Gastroesophageal sphincter (tissue), 4 donors: ENCODE measurements around the gene PIP5KL1. TPM values are rescaled to one million over a fixed set of nuclear protein-coding genes. Genes with fewer than 3 reads are reported as not detected.

Experiments
- ATAC-seq: fragments of 150-250 bp; one replicate; pipeline ENCODE4 v1.9.1; 2016; ENCODE audit warnings: mild to moderate bottlenecking, moderate library complexity
- H3K27ac ChIP-seq, 4 donors: fragments of 200-600 bp; sonication (generic) in 3 of 4; 1 replicate in 3 of 4; 2 replicates in 1 of 4; pipeline ENCODE4 v1.5.1; 2016 to 2019
- H3K27me3 ChIP-seq: fragments of 200-600 bp; sonication (generic); one replicate; pipeline ENCODE4 v1.5.1; 2019
- H3K36me3 ChIP-seq, 2 donors: fragments of 200-600 bp; sonication (generic); one replicate each; pipeline ENCODE4 v1.5.1; 2019; ENCODE audit warnings: control low read depth in 1 of 2
- H3K4me1 ChIP-seq, 3 donors: fragments of 200-600 bp; sonication (generic); 1 replicate in 2 of 3; 2 replicates in 1 of 3; pipeline ENCODE4 v1.5.1; 2016 to 2019; ENCODE audit warnings: control low read depth in 2 of 3
- H3K4me3 ChIP-seq, 2 donors: fragments of 200-600 bp; sonication (generic); one replicate each; pipeline ENCODE4 v1.5.1; 2019; ENCODE audit warnings: mild to moderate bottlenecking in 1 of 2, moderate library complexity in 1 of 2
- H3K9me3 ChIP-seq, 3 donors: fragments of 200-600 bp; sonication (generic); one replicate each; pipeline ENCODE4 v1.5.1; 2017 to 2019; ENCODE audit warnings: control low read depth in 2 of 3
- EP300 ChIP-seq: sonication (generic); formaldehyde crosslinking; IDR thresholded peaks from one replicate; pipeline ENCODE4 v1.6.1; 2017; ENCODE audit warnings: antibody characterized with exemption, mild to moderate bottlenecking
- POLR2A ChIP-seq, 2 donors: fragments of 450-650 bp; IDR thresholded peaks; one replicate each; pipeline ENCODE4 v1.6.1; 2017; ENCODE audit warnings: antibody characterized with exemption in 2 of 2, mild to moderate bottlenecking in 2 of 2, moderate library complexity in 1 of 2
- POLR2AphosphoS5 ChIP-seq: sonication (generic); formaldehyde crosslinking; IDR thresholded peaks from one replicate; pipeline ENCODE4 v1.6.1; 2017; ENCODE audit warnings: antibody characterized with exemption
- WGBS, 2 donors: methylation state at CpG; one replicate each; pipeline ENCODE4 v1.1.5; 2018; ENCODE audit warnings: low coverage in 1 of 2; 5-methylcytosine and 5-hydroxymethylcytosine counted together
- total RNA-seq, 4 donors: library from RNA; depleted of rRNA; stranded (reverse); fragments of >200 nt; gene quantifications; one replicate each; pipeline ENCODE4 v1.1.0, GENCODE V29; 2016
- TF ChIP-seq, protein P1 (sequence below), 4 experiments: fragments of 200-600 bp in 2 of 4; fragments of 450-650 bp in 2 of 4; sonication (generic) in 1 of 4; IDR thresholded peaks; one replicate each; pipeline ENCODE4 v1.5.1; 2017 to 2019; ENCODE audit warnings: antibody characterized with exemption in 4 of 4, mild to moderate bottlenecking in 2 of 4, moderate library complexity in 2 of 4

The PIP5KL1 gene
- total RNA-seq, 4 donors from 2014 or later, result 0.66 to 3.4 (median 3.1) TPM; not detected in 1

DNA sequence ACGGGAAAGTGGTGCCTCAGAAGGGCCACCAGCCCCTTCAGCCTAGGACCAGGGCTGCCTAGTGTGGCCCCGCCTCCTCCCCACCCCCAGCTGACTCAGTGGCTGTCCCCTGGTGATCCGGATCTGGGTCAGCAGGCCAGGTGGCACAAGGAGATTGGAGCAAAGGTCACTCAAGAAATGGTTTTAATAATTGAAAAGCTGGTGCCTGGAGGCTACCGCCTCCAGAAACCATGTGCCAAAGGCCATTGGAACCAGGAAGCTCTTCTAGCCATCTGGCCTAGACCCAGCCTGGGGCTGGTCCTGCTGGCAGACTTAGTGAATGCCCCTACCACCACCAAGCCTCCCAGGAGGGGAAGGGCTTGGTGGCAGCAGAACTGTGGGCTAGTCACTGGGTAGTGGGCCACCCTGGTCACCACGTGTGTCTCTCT, 15.2 kb downstream of the PIP5KL1 start:
- peaks cover 0 to 42% of the 10 kb centered on the region in 2 donors for H3K36me3 ChIP-seq
- no peaks in the 10 kb centered on the region for H3K27me3 ChIP-seq
- peaks cover 0 to 58% (median 29%) of the 10 kb centered on the region in 3 donors for H3K4me1 ChIP-seq
- peak overlapping the region in 3 of 4 donors; percentile 79 to 83 (median 82) for H3K27ac ChIP-seq
- H3K4me3 ChIP-seq, result peak overlapping the region in 1 of 2 donors; percentile 64
- 100% methylated on average over 1 of the region's 5 CpGs; no CpG with 5 or more reads in 1 of the 2 donors for WGBS, 2 donors
- TF ChIP-seq POLR2A (IDR thresholded peaks at IDR 0.05), result no peak
- TF ChIP-seq EP300, result no peak
- no peak for TF ChIP-seq POLR2AphosphoS5
- TF ChIP-seq, protein P1, sequence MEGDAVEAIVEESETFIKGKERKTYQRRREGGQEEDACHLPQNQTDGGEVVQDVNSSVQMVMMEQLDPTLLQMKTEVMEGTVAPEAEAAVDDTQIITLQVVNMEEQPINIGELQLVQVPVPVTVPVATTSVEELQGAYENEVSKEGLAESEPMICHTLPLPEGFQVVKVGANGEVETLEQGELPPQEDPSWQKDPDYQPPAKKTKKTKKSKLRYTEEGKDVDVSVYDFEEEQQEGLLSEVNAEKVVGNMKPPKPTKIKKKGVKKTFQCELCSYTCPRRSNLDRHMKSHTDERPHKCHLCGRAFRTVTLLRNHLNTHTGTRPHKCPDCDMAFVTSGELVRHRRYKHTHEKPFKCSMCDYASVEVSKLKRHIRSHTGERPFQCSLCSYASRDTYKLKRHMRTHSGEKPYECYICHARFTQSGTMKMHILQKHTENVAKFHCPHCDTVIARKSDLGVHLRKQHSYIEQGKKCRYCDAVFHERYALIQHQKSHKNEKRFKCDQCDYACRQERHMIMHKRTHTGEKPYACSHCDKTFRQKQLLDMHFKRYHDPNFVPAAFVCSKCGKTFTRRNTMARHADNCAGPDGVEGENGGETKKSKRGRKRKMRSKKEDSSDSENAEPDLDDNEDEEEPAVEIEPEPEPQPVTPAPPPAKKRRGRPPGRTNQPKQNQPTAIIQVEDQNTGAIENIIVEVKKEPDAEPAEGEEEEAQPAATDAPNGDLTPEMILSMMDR (IDR thresholded peaks at IDR 0.05), result no peak
- H3K9me3 ChIP-seq, result no peaks in the 10 kb centered on the region
- ATAC-seq, result no peak

DNA sequence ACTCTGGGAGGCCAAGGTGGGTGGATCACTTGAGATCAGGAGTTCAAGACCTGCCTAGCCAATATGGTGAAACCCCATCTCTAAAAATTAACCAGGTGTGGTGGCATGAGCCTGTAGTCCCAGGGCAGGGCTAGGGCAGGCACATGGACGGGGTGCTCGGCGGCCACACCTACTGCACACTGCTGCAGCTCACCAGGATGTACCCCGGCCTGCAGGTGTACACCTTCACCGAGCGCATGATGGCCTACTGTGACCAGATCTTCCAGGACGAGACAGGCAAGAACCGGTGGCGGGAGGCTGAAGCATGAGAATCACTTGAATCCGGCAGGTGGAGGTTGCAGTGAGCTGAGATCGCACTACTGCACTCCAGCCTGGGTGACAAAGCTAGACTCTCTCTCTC, 16.9 kb downstream of the PIP5KL1 start:
- peaks cover 0 to 45% (median 25%) of the 10 kb centered on the region in 3 donors for H3K4me1 ChIP-seq
- H3K9me3 ChIP-seq, result no peaks in the 10 kb centered on the region
- no peak overlapping the region for H3K27ac ChIP-seq
- ATAC-seq, result no peak
- H3K4me3 ChIP-seq, result no peak overlapping the region
- H3K36me3 ChIP-seq, result peaks cover 0 to 54% of the 10 kb centered on the region in 2 donors
- H3K27me3 ChIP-seq, result no peaks in the 10 kb centered on the region
- no peak for TF ChIP-seq POLR2AphosphoS5
- TF ChIP-seq, protein P1 (IDR thresholded peaks at IDR 0.05), result no peak
- TF ChIP-seq POLR2A (IDR thresholded peaks at IDR 0.05), result no peak
- no peak for TF ChIP-seq EP300
- WGBS, 2 donors, result 100% methylated on average over 8 of the region's 11 CpGs; no CpG with 5 or more reads in 1 of the 2 donors

DNA sequence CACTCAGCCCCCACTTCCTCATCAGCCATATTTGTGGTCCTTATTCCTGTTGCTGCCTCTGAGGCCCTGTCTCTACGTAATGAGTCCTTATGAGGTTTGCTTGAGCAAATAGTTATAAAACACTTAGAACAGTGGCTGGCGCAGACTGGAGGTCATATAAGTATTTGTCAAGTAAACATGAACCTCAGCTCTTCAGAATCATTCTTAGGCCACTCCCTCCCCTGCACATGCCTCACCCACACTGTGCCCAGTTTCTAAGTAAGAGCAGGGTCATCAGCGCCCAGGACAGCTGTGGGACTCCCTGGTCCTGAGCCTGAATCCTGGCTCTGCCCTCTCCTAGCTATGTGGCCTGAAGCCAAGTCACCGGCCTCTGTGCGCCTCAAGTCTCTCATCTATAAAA, 17.7 kb downstream of the PIP5KL1 start:
- ATAC-seq, result no peak
- H3K27me3 ChIP-seq, result no peaks in the 10 kb centered on the region
- no peaks in the 10 kb centered on the region for H3K9me3 ChIP-seq
- no peak overlapping the region for H3K27ac ChIP-seq
- WGBS, 2 donors, result 76 to 88% methylated on average over 3 to 4 of the region's 5 CpGs
- no peak overlapping the region for H3K4me3 ChIP-seq
- TF ChIP-seq EP300, result no peak
- TF ChIP-seq POLR2AphosphoS5, result no peak
- TF ChIP-seq, protein P1 (IDR thresholded peaks at IDR 0.05), result no peak
- TF ChIP-seq POLR2A (IDR thresholded peaks at IDR 0.05), result no peak
- peaks cover 0 to 37% (median 19%) of the 10 kb centered on the region in 3 donors for H3K4me1 ChIP-seq
- H3K36me3 ChIP-seq, result peaks cover 0 to 62% of the 10 kb centered on the region in 2 donors

DNA sequence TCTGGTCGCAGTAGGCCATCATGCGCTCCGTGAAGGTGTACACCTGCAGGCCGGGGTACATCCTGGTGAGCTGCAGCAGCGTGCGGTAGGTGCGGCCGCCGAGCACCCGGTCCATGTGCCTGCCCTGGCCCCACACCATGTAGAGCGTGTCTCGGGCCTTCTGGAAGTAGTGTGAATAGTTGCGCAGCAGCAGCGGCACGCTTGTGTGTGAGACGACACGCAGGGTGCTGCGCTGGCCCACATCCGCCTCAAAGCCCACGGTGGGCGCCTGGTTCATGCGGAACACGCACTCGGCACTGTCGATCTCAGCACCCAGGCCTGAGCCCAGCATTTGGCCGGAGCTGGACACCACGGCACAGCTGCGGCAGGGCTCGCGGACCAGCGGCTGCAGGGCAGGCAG, 18.3 kb downstream of the PIP5KL1 start:
- Histone ChIP-seq H3K27ac (no peak overlapping the region), H3K4me3 (no peak overlapping the region), H3K4me1 (peaks cover 0 to 33% (median 13%) of the 10 kb centered on the region in 3 donors), H3K36me3 (peaks cover 0 to 65% of the 10 kb centered on the region in 2 donors), H3K27me3 (no peaks in the 10 kb centered on the region), H3K9me3 (no peaks in the 10 kb centered on the region)
- WGBS, 2 donors, result 92 to 100% methylated on average over 1 to 5 of the region's 31 CpGs
- ATAC-seq, result no peak
- TF ChIP-seq, protein P1 (IDR thresholded peaks at IDR 0.05), result no peak
- TF ChIP-seq POLR2AphosphoS5 (no peak), EP300 (no peak), POLR2A (IDR thresholded peaks at IDR 0.05) (no peak)

DNA sequence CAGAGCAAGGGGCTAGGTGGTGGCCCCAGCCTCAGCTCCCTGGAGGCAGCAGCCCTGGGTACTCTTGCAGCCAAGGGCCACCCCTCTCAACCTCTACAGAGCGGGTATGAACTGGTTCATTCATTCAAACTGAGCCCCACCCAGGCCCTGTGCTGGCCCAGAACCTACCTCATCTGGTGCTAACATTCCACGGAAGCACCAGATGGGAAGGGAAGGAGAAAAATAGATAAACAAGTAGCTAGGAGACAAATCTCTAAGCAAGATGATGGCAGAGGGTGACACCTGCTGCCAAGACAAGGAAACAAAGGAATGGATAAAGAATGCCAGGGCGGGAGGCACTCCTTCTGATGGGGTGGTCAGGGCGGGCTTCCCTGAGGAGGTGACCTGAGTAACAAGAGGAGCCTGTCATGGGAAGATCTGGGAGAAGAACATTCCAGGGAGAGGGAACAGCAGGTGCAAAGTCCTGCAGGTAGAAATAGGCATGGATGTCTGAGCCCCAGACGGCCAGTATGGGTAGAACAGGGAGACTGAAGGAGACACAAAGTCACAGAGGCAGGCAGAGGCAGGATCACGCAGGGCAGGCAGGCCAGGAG, 19.9 kb downstream of the PIP5KL1 start:
- H3K9me3 ChIP-seq, result no peaks in the 10 kb centered on the region
- peaks cover 0 to 36% (median 17%) of the 10 kb centered on the region in 3 donors for H3K4me1 ChIP-seq
- no peaks in the 10 kb centered on the region for H3K27me3 ChIP-seq
- ATAC-seq, result no peak
- H3K4me3 ChIP-seq, result no peak overlapping the region
- no peak overlapping the region for H3K27ac ChIP-seq
- H3K36me3 ChIP-seq, result peaks cover 0 to 65% of the 10 kb centered on the region in 2 donors
- WGBS, 2 donors, result 61 to 80% methylated on average over 3 to 4 of the region's 6 CpGs
- TF ChIP-seq, protein P1 (IDR thresholded peaks at IDR 0.05), result no peak
- TF ChIP-seq POLR2AphosphoS5, result no peak
- TF ChIP-seq EP300, result no peak
- no peak for TF ChIP-seq POLR2A (IDR thresholded peaks at IDR 0.05)
